T follicular helper cell (primary cell): Measurements from ENCODE around the gene HPCAL1.

Source experiments
- DNase-seq: peaks from one replicate; pipeline ENCODE4 v3.0.0-alpha.2; 2020; ENCODE audit warnings: low read depth

Gene HPCAL1

GRCh38 chr2:10337449-10338269, 35.0 kb downstream of the HPCAL1 start:
- no peak for DNase-seq

GRCh38 chr2:10338270-10339188, 35.8 kb downstream of the HPCAL1 start:
- DNase-seq = no peak

- no peak for DNase-seq
These were observed 37.2 kb downstream of the HPCAL1 start for GRCh38 chr2:10339647-10340592.

GRCh38 chr2:10340593-10340975, 37.9 kb downstream of the HPCAL1 start:
- DNase-seq = no peak

- no peak for DNase-seq
These were observed 38.5 kb downstream of the HPCAL1 start for GRCh38 chr2:10341193-10341592.

GRCh38 chr2:10342245-10342951, 39.7 kb downstream of the HPCAL1 start:
- no peak for DNase-seq

GRCh38 chr2:10343191-10343590, 40.5 kb downstream of the HPCAL1 start:
- DNase-seq = no peak

GRCh38 chr2:10343658-10344057, 41.0 kb downstream of the HPCAL1 start:
- no peak for DNase-seq

GRCh38 chr2:10344105-10345066, 41.7 kb downstream of the HPCAL1 start:
- DNase-seq = no peak

- DNase-seq = no peak
These were observed 42.4 kb downstream of the HPCAL1 start for GRCh38 chr2:10345126-10345525.

- no peak for DNase-seq
These were observed 43.1 kb downstream of the HPCAL1 start for GRCh38 chr2:10345813-10346212.

- no peak for DNase-seq
These were observed 44.3 kb downstream of the HPCAL1 start for GRCh38 chr2:10346929-10347561.

- no peak for DNase-seq
These were observed 44.9 kb downstream of the HPCAL1 start for GRCh38 chr2:10347562-10347948.

- no peak for DNase-seq
These were observed 46.2 kb downstream of the HPCAL1 start for GRCh38 chr2:10348891-10349290.

- DNase-seq = no peak
These were observed 48.1 kb downstream of the HPCAL1 start for GRCh38 chr2:10350761-10351160.

- no peak for DNase-seq
These were observed 49.7 kb downstream of the HPCAL1 start for GRCh38 chr2:10352361-10352760.

GRCh38 chr2:10352972-10353371, 50.3 kb downstream of the HPCAL1 start:
- DNase-seq = no peak

GRCh38 chr2:10353931-10354330, 51.2 kb downstream of the HPCAL1 start:
- DNase-seq = no peak

- DNase-seq = no peak
These were observed 51.7 kb downstream of the HPCAL1 start for GRCh38 chr2:10354399-10354798.
